Head of caudate nucleus (tissue), 42 donors: ENCODE data around the gene UPK3BL2.
"Not testable (repeated sequence)": the region's sequence is repeated elsewhere in the genome, so short reads cannot be mapped to it uniquely, and the experiment has no call there.

Experiments
- DNase-seq, 42 donors: peaks; one replicate each; pipeline versions ENCODE4 v3.0.0 to v3.0.0-alpha.2; 2020 to 2021; ENCODE audit warnings: mixed read lengths in 7 of 42
- intact Hi-C: fragments of 100-400 bp; cut with DNase I; formaldehyde crosslinking; loops from one replicate; pipeline ENCODE4 v1.15.0; 2022

The UPK3BL2 gene, protein sequence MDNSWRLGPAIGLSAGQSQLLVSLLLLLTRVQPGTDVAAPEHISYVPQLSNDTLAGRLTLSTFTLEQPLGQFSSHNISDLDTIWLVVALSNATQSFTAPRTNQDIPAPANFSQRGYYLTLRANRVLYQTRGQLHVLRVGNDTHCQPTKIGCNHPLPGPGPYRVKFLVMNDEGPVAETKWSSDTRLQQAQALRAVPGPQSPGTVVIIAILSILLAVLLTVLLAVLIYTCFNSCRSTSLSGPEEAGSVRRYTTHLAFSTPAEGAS

GRCh38 chr7:102543596-102543995, at the start of gene UPK3BL2:
TSS of gene UPK3BL2 (minus strand) at chr7:102543696. CDS start at chr7:102543636, 60 bp downstream.
- intact Hi-C loops, DNase-seq: not testable (repeated sequence)

GRCh38 chr7:102592477-102593019, 49.1 kb upstream of the UPK3BL2 start:
- DNase-seq = peak in 18 of 42 donors; percentile 8 to 53 (median 24)
- intact Hi-C loops = not testable (repeated sequence)

DNA sequence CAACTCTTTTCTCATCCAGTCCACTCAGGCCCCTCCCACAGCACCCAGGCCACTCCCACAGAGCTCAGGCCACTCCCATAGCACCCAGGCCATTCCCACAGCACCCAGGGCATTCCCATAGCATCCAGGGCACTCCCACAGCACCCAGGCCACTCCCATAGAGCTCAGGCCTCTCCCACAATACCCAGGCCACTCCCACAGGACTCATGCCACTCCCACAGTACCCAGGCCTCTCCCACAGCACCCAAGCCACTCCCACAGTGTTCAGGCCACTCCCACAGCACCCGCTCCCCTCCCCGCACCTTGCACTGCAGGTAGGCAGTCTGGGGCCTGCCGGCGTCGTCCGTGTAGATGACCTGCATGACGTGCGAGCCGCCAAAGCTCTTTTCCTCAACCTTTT, 46.4 kb upstream of the UPK3BL2 start:
- DNase-seq, intact Hi-C loops: not testable (repeated sequence)

GRCh38 chr7:102583495-102583894, 40.0 kb upstream of the UPK3BL2 start:
- DNase-seq, intact Hi-C loops: not testable (repeated sequence)

DNA sequence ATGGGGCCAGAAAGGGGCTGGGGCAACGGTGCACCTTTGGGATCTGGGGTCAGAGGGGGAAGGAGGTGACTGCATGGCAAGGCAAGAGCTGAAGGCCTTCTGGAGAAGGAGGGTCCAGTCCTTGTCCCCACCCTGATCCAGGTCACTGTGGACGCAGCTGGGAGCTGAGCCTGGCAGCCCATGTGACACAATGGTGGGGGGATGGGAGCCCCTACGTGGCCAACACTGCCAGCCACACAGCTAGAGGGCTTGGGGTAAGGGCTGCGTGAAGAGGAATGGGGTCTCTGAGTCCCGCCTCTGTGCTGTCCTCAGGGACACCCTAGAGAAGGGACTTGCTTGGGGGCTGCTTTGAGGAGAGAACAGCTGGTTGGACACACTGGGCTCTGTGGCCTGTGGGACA, 38.2 kb upstream of the UPK3BL2 start:
- DNase-seq, intact Hi-C loops: not testable (repeated sequence)

- intact Hi-C loops = not testable (repeated sequence)
- peak in 1 of 42 donors; percentile 1 for DNase-seq
Observed at GRCh38 chr7:102578486-102578885, 35.0 kb upstream of the UPK3BL2 start.

- intact Hi-C loops = not testable (repeated sequence)
- peak in 1 of 42 donors; percentile 24 for DNase-seq
Observed at GRCh38 chr7:102577315-102578240, 34.1 kb upstream of the UPK3BL2 start.

DNA sequence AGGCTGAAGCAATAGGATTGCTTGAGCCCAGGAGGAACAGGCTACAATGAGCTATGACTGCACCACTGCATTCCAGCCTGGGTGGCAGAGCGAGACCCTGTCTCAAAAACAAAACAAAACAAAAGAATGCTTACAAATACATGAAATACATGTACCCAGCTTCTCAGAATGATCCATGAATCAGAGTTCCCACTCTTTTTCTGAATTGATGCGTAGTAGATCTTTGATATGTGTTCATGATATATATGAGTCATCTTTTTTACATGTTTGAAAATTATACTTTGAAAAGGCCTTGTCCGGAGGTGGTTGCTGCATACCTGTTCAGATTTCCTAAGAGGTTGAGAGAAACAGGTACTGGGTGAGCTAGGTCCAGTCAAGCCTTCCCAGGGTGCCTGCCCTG, 32.9 kb upstream of the UPK3BL2 start:
- intact Hi-C loops, DNase-seq: not testable (repeated sequence)

DNA sequence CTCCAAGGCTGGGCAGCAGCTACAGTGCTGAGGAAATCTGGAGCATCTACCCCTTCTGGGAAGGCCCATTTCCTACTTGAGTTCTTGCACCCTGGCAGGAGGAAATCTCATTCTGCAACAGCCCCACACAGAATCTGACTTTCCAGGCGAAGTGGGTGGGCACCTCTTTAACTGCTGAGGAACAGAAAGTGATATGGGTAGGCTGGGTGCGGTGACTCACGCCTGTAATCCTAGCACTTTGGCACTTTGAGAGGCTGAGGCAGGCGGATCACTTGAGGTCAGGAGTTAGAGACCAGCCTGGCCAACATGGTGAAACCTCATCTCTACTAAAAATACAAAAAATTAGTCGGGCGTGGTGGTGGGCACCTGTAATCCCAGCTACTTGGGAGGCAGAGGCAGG, 31.1 kb upstream of the UPK3BL2 start:
- DNase-seq, intact Hi-C loops: not testable (repeated sequence)

DNA sequence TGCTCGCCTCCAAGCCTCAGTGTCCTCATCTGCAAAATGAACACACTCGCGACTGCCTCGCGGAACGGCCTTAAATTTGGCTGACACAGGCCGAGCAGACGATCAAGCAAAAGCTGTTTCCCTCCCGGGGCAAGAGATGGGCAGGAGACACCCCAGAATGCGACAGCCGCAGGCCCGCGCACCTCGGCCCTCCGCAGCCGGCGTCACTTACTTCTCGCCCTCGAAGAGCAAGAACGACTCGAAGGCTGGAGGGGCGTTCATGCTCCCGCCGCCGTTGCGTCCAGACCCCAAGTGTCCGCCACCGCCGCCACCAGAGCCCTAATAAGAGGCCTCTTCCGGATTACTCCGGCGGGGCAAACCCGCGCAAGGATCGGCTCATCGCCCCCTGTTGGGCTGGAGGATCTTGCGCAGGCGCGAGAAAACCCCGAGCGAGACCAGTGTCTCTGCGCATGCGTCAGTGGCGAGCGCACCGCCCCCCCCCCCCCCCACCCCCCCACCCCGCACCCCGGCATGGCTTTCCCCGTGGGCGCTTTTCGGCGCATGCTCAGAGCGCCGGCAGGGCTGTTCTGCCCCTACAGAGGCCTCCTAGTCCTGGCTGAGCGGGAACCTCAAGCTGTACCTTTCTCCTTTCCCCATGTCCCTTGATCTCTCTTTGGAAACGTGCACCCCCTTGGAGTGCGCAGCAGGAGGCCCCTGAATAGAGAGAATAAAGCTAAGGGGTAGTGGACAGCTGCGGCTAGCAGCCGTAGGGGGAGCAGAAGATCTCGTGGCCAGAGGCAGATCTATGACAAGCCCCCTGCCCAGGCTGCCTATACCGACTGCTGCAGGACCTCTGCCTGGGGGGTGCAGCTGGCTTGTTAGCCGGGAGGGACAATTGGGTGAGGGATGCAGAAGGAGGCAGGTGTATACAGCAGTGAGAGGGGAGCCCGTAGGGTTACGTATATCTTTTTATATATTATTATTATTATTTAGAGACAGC, 29.1 kb upstream of the UPK3BL2 start, which contains the start of gene POLR2J3:
Gene POLR2J3 (minus strand): TSS at position 323 of the 979 bp plus-strand sequence. CDS start 62 bp downstream, at position 261.
- DNase-seq = peak; percentile 51 to 100 (median 96)
- intact Hi-C loops = not testable (repeated sequence)

- peak in 12 of 42 donors; percentile 0 to 41 (median 14) for DNase-seq
Observed at GRCh38 chr7:102568620-102569019, 25.1 kb upstream of the UPK3BL2 start.

DNA sequence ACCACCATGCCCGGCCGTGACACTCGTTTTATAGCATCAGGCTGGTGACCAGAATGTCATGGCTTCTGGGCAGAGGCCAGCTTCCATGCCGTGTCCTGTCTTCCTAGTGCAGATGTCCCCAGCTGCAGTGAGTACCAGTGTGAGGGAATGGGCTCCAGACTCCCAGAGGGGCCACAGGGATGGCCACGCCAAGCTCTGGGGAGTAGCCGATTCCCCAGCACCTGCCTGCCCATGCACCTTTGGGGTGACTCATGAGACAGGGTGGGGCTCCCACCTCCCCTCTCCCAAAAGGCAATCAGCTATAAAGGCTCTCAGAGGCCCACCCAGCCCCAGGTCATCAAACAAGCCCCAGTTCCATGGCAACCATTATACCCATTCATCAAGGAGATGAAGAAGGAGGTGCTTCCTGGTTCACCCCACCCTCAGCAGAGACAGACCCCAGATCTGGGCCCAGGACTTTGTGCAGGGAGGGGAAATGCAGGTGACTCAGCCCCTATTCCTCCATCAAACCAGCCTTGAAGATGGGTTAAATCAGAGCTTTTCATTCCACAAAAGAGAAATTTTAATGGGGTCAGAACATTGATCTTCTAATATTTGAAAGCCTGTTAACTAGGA, 7.4 kb upstream of the UPK3BL2 start, which contains the start of gene SPDYE2:
Gene SPDYE2 (plus strand): TSS at position 419 of the 615 bp plus-strand sequence. CDS start 2,030 bp downstream, outside the sequence.
- intact Hi-C loops, DNase-seq: not testable (repeated sequence)

More at GRCh38 chr7:102568620-102569019, 25.1 kb upstream of the UPK3BL2 start:
- intact Hi-C loops = not testable (repeated sequence)

- intact Hi-C loops = not testable (repeated sequence)
- peak in 1 of 42 donors; percentile 1 for DNase-seq
Observed at GRCh38 chr7:102546353-102546752, 2.9 kb upstream of the UPK3BL2 start.

GRCh38 chr7:102545288-102545687, 1.8 kb upstream of the UPK3BL2 start:
- DNase-seq = peak in 1 of 42 donors; percentile 1
- intact Hi-C loops = not testable (repeated sequence)

GRCh38 chr7:102544372-102544771, 876 bp upstream of the UPK3BL2 start:
- intact Hi-C loops, DNase-seq: not testable (repeated sequence)

GRCh38 chr7:102542771-102543170, 725 bp downstream of the UPK3BL2 start:
- DNase-seq = peak in 12 of 42 donors; percentile 2 to 35 (median 14)
- intact Hi-C loops = not testable (repeated sequence)

GRCh38 chr7:102542083-102542482, 1.4 kb downstream of the UPK3BL2 start:
- DNase-seq, intact Hi-C loops: not testable (repeated sequence)
